H1 (cell line): Measurements from ENCODE around the gene ADTRP. TPM values are rescaled to one million over a fixed set of nuclear protein-coding genes. Genes with fewer than 3 reads are reported as not detected.

ENCODE experiments used
- CBX5 ChIP-seq: fragments of 300-800, 300-1000 bp; sonication (generic); IDR thresholded peaks from 2 replicates; pipeline ENCODE4 v1.7.1; 2016; ENCODE audit warnings: antibody characterized with exemption, low read length, low read depth
- CHD7 ChIP-seq: fragments of 300-600 bp; sonication (generic); IDR thresholded peaks from 2 replicates; pipeline ENCODE4 v1.7.1; 2012; ENCODE audit warnings: low read length, moderate library complexity, mild to moderate bottlenecking, inconsistent platforms; ENCODE audit not compliant: insufficient replicate concordance
- E2F6 ChIP-seq: IDR thresholded peaks from 2 replicates; pipeline ENCODE4 v1.6.1; 2012; ENCODE audit warnings: inconsistent platforms
- GTF2F1 ChIP-seq: IDR thresholded peaks from 2 replicates; pipeline ENCODE4 v1.6.1; 2012; ENCODE audit warnings: low read depth, low read length, improper control_type of control experiment, borderline replicate concordance
- NRF1 ChIP-seq: IDR thresholded peaks from 2 replicates; pipeline ENCODE4 v1.6.1; 2011; ENCODE audit warnings: mild to moderate bottlenecking, low read depth, low read length, improper control_type of control experiment
- TAF7 ChIP-seq: optimal IDR thresholded peaks from 2 replicates; pipeline ENCODE3; 2011; ENCODE audit warnings: low read depth, mild to moderate bottlenecking, inconsistent platforms, low read length, moderate library complexity, borderline replicate concordance
- polyA plus RNA-seq, 7 experiments: library from polyadenylated mRNA; depleted of rRNA in 3 of 7; stranded (reverse) in 5 of 7; unstranded in 2 of 7; fragments of >200 nt in 5 of 7; fragments of 200-250 nt in 2 of 7; gene quantifications; 1 replicate in 5 of 7; 2 replicates in 1 of 7; 4 replicates in 1 of 7; pipeline versions ENCODE4 v1.2.1 to v1.2.3, GENCODE V29; 2011 to 2013; ENCODE audit warnings: missing spikeins in 2 of 7, mixed read lengths in 2 of 7
- total RNA-seq: library from RNA; stranded (reverse); fragmentation: NEBNext Ultra II Directional; extraction: Animal tissue kit (Norgen Biotek cat#: 25700); gene quantifications from 2 replicates; pipeline ENCODE4 v1.2.1, GENCODE V29; 2021

Gene ADTRP
- total and polyA plus RNA-seq, 2 of the 8 experiments (the other 6 are each of a cell fraction or from before 2014, with no cell fraction given), result 0.08 to 0.45 TPM

- TF ChIP-seq CHD7 (no peak), GTF2F1 (no peak), TAF7 (no peak), E2F6 (no peak), NRF1 (no peak), CBX5 (no peak)
Measured at GRCh38 chr6:11665604-11666326, 112.8 kb downstream of the ADTRP start (continued).
